ENCODE results near the gene PDE11A.

DNA sequence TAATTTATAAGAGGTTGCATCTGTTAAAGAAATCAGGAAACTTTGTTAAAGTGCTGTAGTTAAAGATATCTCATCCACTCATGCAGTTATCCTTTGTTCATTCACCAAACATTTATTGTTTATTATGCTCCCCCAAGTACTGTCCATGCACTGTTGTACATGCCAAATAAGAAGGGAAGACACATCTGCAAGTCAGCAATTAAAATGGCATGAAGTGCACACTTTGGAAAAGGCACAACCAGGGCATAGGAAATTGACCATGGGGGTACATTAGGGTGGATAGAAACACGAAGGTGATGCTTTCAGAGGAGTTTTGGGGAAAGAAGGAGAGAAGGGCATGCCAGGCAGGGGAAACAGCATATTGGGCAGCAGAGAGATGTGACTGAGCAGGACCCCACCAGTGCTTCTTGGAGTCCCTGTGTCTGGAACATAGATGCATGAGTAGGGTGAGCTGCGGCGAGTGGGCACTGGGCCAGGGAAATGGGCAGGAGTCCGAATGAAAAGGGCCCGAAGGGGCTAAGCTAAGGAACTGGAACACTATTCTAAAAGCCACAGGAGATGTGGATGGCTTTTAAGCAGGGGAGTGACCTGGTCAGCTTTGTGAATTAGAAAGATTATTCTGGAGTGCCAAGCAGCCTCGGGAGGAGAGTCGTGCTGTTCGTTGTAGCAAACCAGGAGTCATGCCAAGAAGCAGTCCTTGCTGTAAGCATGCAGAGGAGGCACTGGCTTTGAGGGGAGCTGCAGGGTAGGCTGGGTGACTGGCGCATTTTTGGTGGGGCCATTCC, 363.7 kb downstream of the PDE11A start:
- TF ChIP-seq RARB (CRISPR knock-in tag; IDR thresholded peaks at IDR 0.05) (no peak), ZC3H10 (CRISPR knock-in tag; IDR thresholded peaks at IDR 0.05) (no peak), ESRRG (CRISPR knock-in tag; IDR thresholded peaks at IDR 0.05) (no peak)
- TF ChIP-seq, protein P1, sequence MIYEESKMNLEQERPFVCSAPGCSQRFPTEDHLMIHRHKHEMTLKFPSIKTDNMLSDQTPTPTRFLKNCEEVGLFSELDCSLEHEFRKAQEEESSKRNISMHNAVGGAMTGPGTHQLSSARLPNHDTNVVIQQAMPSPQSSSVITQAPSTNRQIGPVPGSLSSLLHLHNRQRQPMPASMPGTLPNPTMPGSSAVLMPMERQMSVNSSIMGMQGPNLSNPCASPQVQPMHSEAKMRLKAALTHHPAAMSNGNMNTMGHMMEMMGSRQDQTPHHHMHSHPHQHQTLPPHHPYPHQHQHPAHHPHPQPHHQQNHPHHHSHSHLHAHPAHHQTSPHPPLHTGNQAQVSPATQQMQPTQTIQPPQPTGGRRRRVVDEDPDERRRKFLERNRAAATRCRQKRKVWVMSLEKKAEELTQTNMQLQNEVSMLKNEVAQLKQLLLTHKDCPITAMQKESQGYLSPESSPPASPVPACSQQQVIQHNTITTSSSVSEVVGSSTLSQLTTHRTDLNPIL (CRISPR knock-in tag; IDR thresholded peaks at IDR 0.05; ENCODE audit: low read depth): no peak
- TF ChIP-seq, protein P2, sequence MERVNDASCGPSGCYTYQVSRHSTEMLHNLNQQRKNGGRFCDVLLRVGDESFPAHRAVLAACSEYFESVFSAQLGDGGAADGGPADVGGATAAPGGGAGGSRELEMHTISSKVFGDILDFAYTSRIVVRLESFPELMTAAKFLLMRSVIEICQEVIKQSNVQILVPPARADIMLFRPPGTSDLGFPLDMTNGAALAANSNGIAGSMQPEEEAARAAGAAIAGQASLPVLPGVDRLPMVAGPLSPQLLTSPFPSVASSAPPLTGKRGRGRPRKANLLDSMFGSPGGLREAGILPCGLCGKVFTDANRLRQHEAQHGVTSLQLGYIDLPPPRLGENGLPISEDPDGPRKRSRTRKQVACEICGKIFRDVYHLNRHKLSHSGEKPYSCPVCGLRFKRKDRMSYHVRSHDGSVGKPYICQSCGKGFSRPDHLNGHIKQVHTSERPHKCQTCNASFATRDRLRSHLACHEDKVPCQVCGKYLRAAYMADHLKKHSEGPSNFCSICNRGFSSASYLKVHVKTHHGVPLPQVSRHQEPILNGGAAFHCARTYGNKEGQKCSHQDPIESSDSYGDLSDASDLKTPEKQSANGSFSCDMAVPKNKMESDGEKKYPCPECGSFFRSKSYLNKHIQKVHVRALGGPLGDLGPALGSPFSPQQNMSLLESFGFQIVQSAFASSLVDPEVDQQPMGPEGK (CRISPR knock-in tag; IDR thresholded peaks at IDR 0.05; ENCODE audit: borderline replicate concordance): no peak
